Muscle of leg (tissue), 11 donors: ENCODE results near the gene TBC1D2. TPM values are rescaled to one million over a fixed set of nuclear protein-coding genes. Genes with fewer than 3 reads are reported as not detected.

ENCODE experiments used
- DNase-seq: peaks from one replicate; pipeline ENCODE4 v3.0.0; 2013
- H3K27ac ChIP-seq: one replicate; pipeline ENCODE4 v1.5.1; 2013; ENCODE audit warnings: mild to moderate bottlenecking, low read length, control low read depth
- H3K27me3 ChIP-seq: one replicate; pipeline ENCODE4 v1.6.1; 2013; ENCODE audit warnings: low read length; ENCODE audit not compliant: control insufficient read depth, insufficient read depth
- H3K36me3 ChIP-seq: one replicate; pipeline ENCODE4 v1.6.1; 2013; ENCODE audit warnings: low read length; ENCODE audit not compliant: control insufficient read depth, insufficient read depth
- H3K4me1 ChIP-seq: one replicate; pipeline ENCODE4 v1.6.1; 2013; ENCODE audit warnings: low read length; ENCODE audit not compliant: control insufficient read depth, insufficient read depth
- H3K4me3 ChIP-seq: one replicate; pipeline ENCODE4 v1.5.1; 2013; ENCODE audit warnings: low read length, control low read depth
- H3K9me3 ChIP-seq: replicated peaks from 2 replicates; pipeline ENCODE4 v1.6.1; 2013; ENCODE audit warnings: low read depth, low read length; ENCODE audit not compliant: control insufficient read depth
- WGBS: methylation state at CpG from one replicate; pipeline ENCODE4 v1.1.5; 2013; ENCODE audit warnings: missing lambda C conversion rate; ENCODE audit not compliant: insufficient coverage; 5-methylcytosine and 5-hydroxymethylcytosine counted together
- polyA plus RNA-seq, 8 donors: library from polyadenylated mRNA; unstranded; fragments of 120-200 nt; gene quantifications; one replicate each; pipeline versions ENCODE4 v1.2.1 to v1.2.3, GENCODE V29; 2013; ENCODE audit warnings: inconsistent platforms in 1 of 8, low replicate concordance in 1 of 8; ENCODE audit not compliant: insufficient read length in 8 of 8, insufficient read depth in 1 of 8
- total RNA-seq: library from RNA; stranded (reverse); fragments of 120-200 nt; gene quantifications from one replicate; pipeline ENCODE4 v1.2.4, GENCODE V29; 2013

The TBC1D2 gene
- total and polyA plus RNA-seq, 9 donors = 1.0 to 5.0 (median 2.0) TPM

DNA sequence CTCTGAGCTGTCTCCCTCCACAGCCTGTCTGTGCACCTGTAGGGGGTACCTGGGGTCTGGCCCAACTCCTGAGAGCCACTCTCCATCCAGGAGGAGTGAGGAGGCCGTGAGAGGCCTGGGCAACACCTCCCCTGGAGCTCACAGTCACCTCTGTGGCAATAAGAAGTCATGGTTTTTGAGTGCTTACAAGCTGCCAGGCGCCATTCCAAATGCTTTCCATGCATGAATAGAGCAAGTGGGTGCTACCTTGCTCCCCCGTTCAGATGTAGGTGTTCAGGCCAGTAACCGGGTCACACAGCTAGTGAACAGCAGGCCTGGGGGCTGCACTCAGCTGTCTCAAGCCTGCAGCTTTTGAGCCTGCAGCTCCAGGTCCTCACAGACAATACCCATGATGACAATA is 93.6 kb downstream of the TBC1D2 start:
- DNase-seq = no peak
- Histone ChIP-seq H3K27me3 (no peaks in the 10 kb centered on the region), H3K4me1 (no peaks in the 10 kb centered on the region), H3K4me3 (no peak overlapping the region), H3K36me3 (no peaks in the 10 kb centered on the region), H3K27ac (no peak overlapping the region), H3K9me3 (no peaks in the 10 kb centered on the region)
- 79% methylated on average over 3 of the region's 4 CpGs for WGBS

DNA sequence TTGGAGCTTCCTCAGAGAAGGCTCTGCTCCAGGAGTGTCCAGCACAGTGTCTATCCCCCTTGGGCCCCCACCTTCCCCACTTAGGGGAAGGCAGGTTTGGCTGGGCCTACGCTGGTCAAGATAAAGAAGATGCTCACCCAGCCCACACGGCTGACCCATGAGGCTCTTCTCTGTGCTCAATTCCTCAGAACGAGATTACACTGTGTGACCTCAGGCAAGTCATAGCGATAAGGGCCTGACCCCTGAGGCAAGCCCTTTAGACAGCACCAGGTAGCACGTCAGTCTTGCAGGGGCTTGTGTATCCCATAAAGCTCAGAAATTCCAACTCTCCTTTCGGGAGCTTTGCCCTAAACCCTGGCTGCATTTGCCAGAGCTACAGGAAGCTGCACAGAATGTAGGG is 95.7 kb downstream of the TBC1D2 start:
- Histone ChIP-seq H3K9me3 (no peaks in the 10 kb centered on the region), H3K4me3 (no peak overlapping the region), H3K36me3 (no peaks in the 10 kb centered on the region), H3K27me3 (no peaks in the 10 kb centered on the region), H3K27ac (no peak overlapping the region), H3K4me1 (no peaks in the 10 kb centered on the region)
- no peak for DNase-seq
- 69% methylated on average over 5 of the region's 6 CpGs for WGBS

- 72% methylated on average over 5 of the region's 5 CpGs for WGBS
- no peak for DNase-seq
These were observed 96.1 kb downstream of the TBC1D2 start for GRCh38 chr9:98159301-98159700.

GRCh38 chr9:98158071-98158831 is 97.2 kb downstream of the TBC1D2 start:
- Histone ChIP-seq H3K36me3 (no peaks in the 10 kb centered on the region), H3K9me3 (no peaks in the 10 kb centered on the region), H3K4me1 (no peaks in the 10 kb centered on the region), H3K27ac (no peak overlapping the region), H3K27me3 (no peaks in the 10 kb centered on the region), H3K4me3 (no peak overlapping the region)
- 80% methylated on average over 3 of the region's 4 CpGs for WGBS
- DNase-seq = no peak

More at GRCh38 chr9:98159301-98159700, 96.1 kb downstream of the TBC1D2 start:
- no peak overlapping the region for H3K27ac ChIP-seq
- H3K4me3 ChIP-seq = no peak overlapping the region
- H3K9me3 ChIP-seq = no peaks in the 10 kb centered on the region
- no peaks in the 10 kb centered on the region for H3K27me3 ChIP-seq
- no peaks in the 10 kb centered on the region for H3K4me1 ChIP-seq
- no peaks in the 10 kb centered on the region for H3K36me3 ChIP-seq

DNA sequence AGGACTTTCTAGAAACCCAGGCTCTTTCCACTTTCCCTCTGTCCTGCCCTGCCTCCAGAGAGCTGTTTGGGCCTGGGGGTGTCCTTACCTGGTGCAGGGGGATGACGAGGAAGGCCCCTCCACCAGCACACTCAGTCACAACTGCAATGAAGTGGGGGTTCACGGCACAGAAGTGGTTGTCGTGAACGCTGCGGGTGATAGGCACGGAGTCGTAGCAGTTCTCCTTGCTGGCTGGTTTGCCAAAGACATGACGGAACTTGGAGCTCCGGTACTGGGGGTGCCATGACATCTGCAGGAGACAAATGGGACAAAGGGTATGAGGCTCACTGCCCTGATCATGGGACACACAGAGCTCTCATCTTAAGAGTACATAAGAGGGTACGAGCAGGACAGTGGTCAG is 98.1 kb downstream of the TBC1D2 start:
- 83% methylated on average over 9 of the region's 10 CpGs for WGBS
- Histone ChIP-seq H3K4me3 (no peak overlapping the region), H3K27ac (no peak overlapping the region), H3K27me3 (no peaks in the 10 kb centered on the region), H3K36me3 (no peaks in the 10 kb centered on the region), H3K9me3 (no peaks in the 10 kb centered on the region), H3K4me1 (no peaks in the 10 kb centered on the region)
- DNase-seq = no peak

- Histone ChIP-seq H3K4me3 (no peak overlapping the region), H3K9me3 (no peaks in the 10 kb centered on the region), H3K36me3 (no peaks in the 10 kb centered on the region), H3K4me1 (no peaks in the 10 kb centered on the region), H3K27ac (no peak overlapping the region), H3K27me3 (no peaks in the 10 kb centered on the region)
- DNase-seq = no peak
- no CpG with 5 or more reads among the region's 2 CpGs for WGBS
These were observed 100.8 kb downstream of the TBC1D2 start for GRCh38 chr9:98154678-98155077.

GRCh38 chr9:98152526-98152925 is 102.9 kb downstream of the TBC1D2 start:
- no peaks in the 10 kb centered on the region for H3K36me3 ChIP-seq
- no peak for DNase-seq
- no peaks in the 10 kb centered on the region for H3K9me3 ChIP-seq
- no peak overlapping the region for H3K27ac ChIP-seq
- H3K4me3 ChIP-seq = no peak overlapping the region
- H3K4me1 ChIP-seq = no peaks in the 10 kb centered on the region
- H3K27me3 ChIP-seq = no peaks in the 10 kb centered on the region

GRCh38 chr9:98150721-98151120 is 104.7 kb downstream of the TBC1D2 start:
- H3K27ac ChIP-seq = no peak overlapping the region
- H3K4me3 ChIP-seq = no peak overlapping the region
- DNase-seq = no peak
- H3K4me1 ChIP-seq = no peaks in the 10 kb centered on the region
- H3K36me3 ChIP-seq = no peaks in the 10 kb centered on the region
- H3K9me3 ChIP-seq = no peaks in the 10 kb centered on the region
- H3K27me3 ChIP-seq = no peaks in the 10 kb centered on the region
- 79% methylated on average over 2 of the region's 3 CpGs for WGBS

GRCh38 chr9:98150164-98150563 is 105.3 kb downstream of the TBC1D2 start:
- no peaks in the 10 kb centered on the region for H3K9me3 ChIP-seq
- H3K4me1 ChIP-seq = no peaks in the 10 kb centered on the region
- H3K27me3 ChIP-seq = no peaks in the 10 kb centered on the region
- no peak overlapping the region for H3K27ac ChIP-seq
- no peaks in the 10 kb centered on the region for H3K36me3 ChIP-seq
- WGBS = 69% methylated on average over 7 of the region's 7 CpGs
- no peak overlapping the region for H3K4me3 ChIP-seq
- no peak for DNase-seq

GRCh38 chr9:98149422-98149821 is 106.0 kb downstream of the TBC1D2 start:
- H3K27me3 ChIP-seq = no peaks in the 10 kb centered on the region
- DNase-seq = no peak
- no peaks in the 10 kb centered on the region for H3K36me3 ChIP-seq
- no peaks in the 10 kb centered on the region for H3K9me3 ChIP-seq
- no peak overlapping the region for H3K4me3 ChIP-seq
- WGBS = 54% methylated on average over 2 of the region's 3 CpGs
- no peak overlapping the region for H3K27ac ChIP-seq
- no peaks in the 10 kb centered on the region for H3K4me1 ChIP-seq
